ENCODE data around the gene CCDC51. TPM values are rescaled to one million over a fixed set of nuclear protein-coding genes. Genes with fewer than 3 reads are reported as not detected.

CCDC51 gene
- total RNA-seq, 1 experiment from 2014 or later = 11.8 TPM

GRCh38 chr3:48469046-48469915 lies 29.4 kb upstream of the CCDC51 start:
- DNase-seq (ENCODE audit: low spot score) = no peak
- H3K27me3 ChIP-seq (replicated peaks; ENCODE audit: insufficient read depth, low read depth, low read length, poor library complexity) = no peaks in the 10 kb centered on the region
- CTCF ChIA-PET = no interaction called here
- no TSS peak for BruUV-seq (replicated peaks)
- no peak for TF ChIP-seq EZH2 (IDR thresholded peaks at IDR 0.05; ENCODE audit: borderline replicate concordance, low read depth, low read length, poor library complexity, severe bottlenecking)
- H3K27ac ChIP-seq (ENCODE audit: low read depth, low read length, poor library complexity, severe bottlenecking) = no peak overlapping the region
- intact Hi-C loops (cut with micrococcal nuclease; ENCODE audit: unreplicated experiment) = no loop called here
- H3K36me3 ChIP-seq (ENCODE audit: insufficient read depth, low read length, poor library complexity, severe bottlenecking) = peaks cover 4% of the 10 kb centered on the region
- POLR2A ChIA-PET (ENCODE audit: low non-redundant PET) = no interaction called here
- H3K9me3 ChIP-seq (ENCODE audit: low read depth, low read length, poor library complexity, severe bottlenecking) = no peaks in the 10 kb centered on the region
- no peak overlapping the region for H3K4me3 ChIP-seq (ENCODE audit: low read depth, low read length, poor library complexity, severe bottlenecking)
- H3K4me1 ChIP-seq (ENCODE audit: insufficient read depth, low read length, poor library complexity, severe bottlenecking) = peaks cover 19% of the 10 kb centered on the region

- POLR2A ChIA-PET (ENCODE audit: low non-redundant PET) = no interaction called here
- Histone ChIP-seq H3K4me1 (ENCODE audit: insufficient read depth, low read length, poor library complexity, severe bottlenecking) (peaks cover 15% of the 10 kb centered on the region), H3K36me3 (ENCODE audit: insufficient read depth, low read length, poor library complexity, severe bottlenecking) (peaks cover 4% of the 10 kb centered on the region), H3K27me3 (replicated peaks; ENCODE audit: insufficient read depth, low read depth, low read length, poor library complexity) (no peaks in the 10 kb centered on the region), H3K9me3 (ENCODE audit: low read depth, low read length, poor library complexity, severe bottlenecking) (no peaks in the 10 kb centered on the region), H3K27ac (ENCODE audit: low read depth, low read length, poor library complexity, severe bottlenecking) (no peak overlapping the region), H3K4me3 (ENCODE audit: low read depth, low read length, poor library complexity, severe bottlenecking) (no peak overlapping the region)
- TF ChIP-seq EZH2 (IDR thresholded peaks at IDR 0.05; ENCODE audit: borderline replicate concordance, low read depth, low read length, poor library complexity, severe bottlenecking) = no peak
- TF ChIP-seq CTCF (conservative IDR thresholded peaks at IDR 0.05; ENCODE audit: low read depth, low read length) = no peak
- CTCF ChIA-PET = no interaction called here
- BruUV-seq (replicated peaks) = no TSS peak
- no peak for DNase-seq (ENCODE audit: low spot score)
- intact Hi-C loops (cut with micrococcal nuclease; ENCODE audit: unreplicated experiment) = no loop called here
These were observed 28.4 kb upstream of the CCDC51 start for GRCh38 chr3:48468329-48468731.

GRCh38 chr3:48467473-48468267 lies 27.8 kb upstream of the CCDC51 start:
- Histone ChIP-seq H3K27me3 (replicated peaks; ENCODE audit: insufficient read depth, low read depth, low read length, poor library complexity) (no peaks in the 10 kb centered on the region), H3K27ac (ENCODE audit: low read depth, low read length, poor library complexity, severe bottlenecking) (peak overlapping the region; percentile 47), H3K4me3 (ENCODE audit: low read depth, low read length, poor library complexity, severe bottlenecking) (no peak overlapping the region), H3K9me3 (ENCODE audit: low read depth, low read length, poor library complexity, severe bottlenecking) (no peaks in the 10 kb centered on the region), H3K36me3 (ENCODE audit: insufficient read depth, low read length, poor library complexity, severe bottlenecking) (peaks cover 4% of the 10 kb centered on the region), H3K4me1 (ENCODE audit: insufficient read depth, low read length, poor library complexity, severe bottlenecking) (peaks cover 12% of the 10 kb centered on the region)
- BruUV-seq (replicated peaks) = no TSS peak
- intact Hi-C loops (cut with micrococcal nuclease; ENCODE audit: unreplicated experiment) = no loop called here
- TF ChIP-seq EZH2 (IDR thresholded peaks at IDR 0.05; ENCODE audit: borderline replicate concordance, low read depth, low read length, poor library complexity, severe bottlenecking) (no peak), CTCF (conservative IDR thresholded peaks at IDR 0.05; ENCODE audit: low read depth, low read length) (no peak)
- ChIA-PET POLR2A (ENCODE audit: low non-redundant PET) (interaction anchor here (0.6 kb wide), 1 partner anchor 63 kb away, joined by 3 read pairs; no protein-coding TSS in a partner anchor), CTCF (no interaction called here)
- DNase-seq (ENCODE audit: low spot score) = no peak
